ENCODE data around the gene ASCL5. TPM values are rescaled to one million over a fixed set of nuclear protein-coding genes. Genes with fewer than 3 reads are reported as not detected.
A peak's percentile ranks its signal among the peaks of the same experiment; 100 is the strongest.
"Not testable (repeated sequence)": the region's sequence is repeated elsewhere in the genome, so short reads cannot be mapped to it uniquely, and the experiment has no call there.

ASCL5 gene
- total RNA-seq, 5 donors from 2014 or later (not counting 1 experiment from before 2014, with no cell fraction given), result 0.19 to 0.49 (median 0.26) TPM; not detected in 2

DNA sequence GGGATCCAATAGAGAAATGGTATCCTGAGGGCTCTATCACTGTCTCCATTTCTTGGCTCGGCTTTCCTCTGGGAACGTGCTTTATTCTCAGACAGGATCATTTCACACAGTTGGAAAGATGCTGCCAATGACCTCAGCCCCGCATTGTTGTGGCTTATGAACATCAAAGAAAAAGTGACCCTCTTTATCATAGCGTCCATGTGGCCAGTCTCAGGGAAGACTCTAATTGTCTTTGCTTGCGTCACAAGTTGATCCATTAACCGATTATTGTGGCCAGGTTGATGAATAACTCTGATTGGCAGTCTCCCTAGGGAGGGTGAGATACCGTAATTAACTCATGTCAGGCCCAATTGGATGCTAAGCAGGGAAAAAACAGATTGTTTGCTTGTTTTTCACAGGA lies 37.7 kb upstream of the ASCL5 start:
- Histone ChIP-seq H3K4me3 (ENCODE audit: control insufficient read depth in 1 of 2, extremely low read depth in 1 of 2, low read length in 1 of 2) (no peak overlapping the region), H3K27me3 (replicated peaks in 1 of 2; ENCODE audit: control insufficient read depth in 2 of 2, extremely low read depth in 1 of 2, insufficient read depth in 2 of 2, low read length in 1 of 2) (no peaks in the 10 kb centered on the region), H3K36me3 (ENCODE audit: control insufficient read depth in 2 of 2, extremely low read depth in 1 of 2, insufficient read depth in 1 of 2, low read length in 1 of 2) (no peaks in the 10 kb centered on the region), H3K4me1 (ENCODE audit: control insufficient read depth in 1 of 2, extremely low read depth in 1 of 2, insufficient read depth in 2 of 2, low read length in 2 of 2) (no peaks in the 10 kb centered on the region), H3K27ac (ENCODE audit: low read length) (no peak overlapping the region), H3K9me3 (no peaks in the 10 kb centered on the region)
- ChIA-PET CTCF (no interaction called here), POLR2A (no interaction called here)
- no peaks in the 10 kb centered on the region for H3K9me3 Mint-ChIP-seq
- H3K4me1 Mint-ChIP-seq, result no peaks in the 10 kb centered on the region
- WGBS (ENCODE audit: insufficient coverage), result 83% methylated on average over 6 of the region's 7 CpGs
- no peaks in the 10 kb centered on the region for H3K36me3 Mint-ChIP-seq
- no peak overlapping the region for H3K4me3 Mint-ChIP-seq
- H3K27me3 Mint-ChIP-seq, result peaks cover 3 to 4% of the 10 kb centered on the region in 2 donors
- no peak overlapping the region for H3K27ac Mint-ChIP-seq
- no peak for ATAC-seq (replicated peaks in 1 of 4)
- no peak for DNase-seq

DNA sequence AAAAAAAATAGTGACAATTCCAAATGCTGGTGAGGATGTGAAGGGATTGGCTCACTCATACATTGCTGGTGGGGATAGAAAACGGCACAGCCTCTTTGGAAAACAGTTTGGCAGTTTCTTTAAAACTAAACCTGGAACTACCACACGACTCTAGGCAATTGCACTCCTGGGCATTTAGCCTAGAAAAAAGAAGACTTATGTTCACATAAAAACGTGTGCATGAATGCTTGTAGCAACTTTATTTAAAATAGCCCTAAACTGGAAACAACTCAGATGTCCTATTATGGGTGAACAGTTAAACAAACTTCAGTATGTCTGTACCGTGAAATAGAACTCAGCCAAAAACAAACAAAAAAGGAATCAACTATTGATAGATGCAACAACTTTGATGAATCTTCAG lies 36.7 kb upstream of the ASCL5 start:
- no peak overlapping the region for H3K4me3 ChIP-seq (ENCODE audit: control insufficient read depth in 1 of 2, extremely low read depth in 1 of 2, low read length in 1 of 2)
- DNase-seq (no peak), ATAC-seq (replicated peaks in 1 of 4) (no peak)
- no peak overlapping the region for H3K27ac Mint-ChIP-seq
- ChIA-PET POLR2A (no interaction called here), CTCF (no interaction called here)
- H3K9me3 ChIP-seq, result no peaks in the 10 kb centered on the region
- H3K4me1 ChIP-seq (ENCODE audit: control insufficient read depth in 1 of 2, extremely low read depth in 1 of 2, insufficient read depth in 2 of 2, low read length in 2 of 2), result no peaks in the 10 kb centered on the region
- H3K36me3 Mint-ChIP-seq, result no peaks in the 10 kb centered on the region
- peaks cover 0 to 4% of the 10 kb centered on the region in 2 experiments for H3K27me3 ChIP-seq (replicated peaks in 1 of 2; ENCODE audit: control insufficient read depth in 2 of 2, extremely low read depth in 1 of 2, insufficient read depth in 2 of 2, low read length in 1 of 2)
- peaks cover 3 to 9% of the 10 kb centered on the region in 2 donors for H3K27me3 Mint-ChIP-seq
- no peaks in the 10 kb centered on the region for H3K36me3 ChIP-seq (ENCODE audit: control insufficient read depth in 2 of 2, extremely low read depth in 1 of 2, insufficient read depth in 1 of 2, low read length in 1 of 2)
- H3K27ac ChIP-seq (ENCODE audit: low read length), result no peak overlapping the region
- H3K4me3 Mint-ChIP-seq, result no peak overlapping the region
- no peaks in the 10 kb centered on the region for H3K4me1 Mint-ChIP-seq
- 63% methylated on average over 1 of the region's 4 CpGs for WGBS (ENCODE audit: insufficient coverage)
- no peaks in the 10 kb centered on the region for H3K9me3 Mint-ChIP-seq

DNA sequence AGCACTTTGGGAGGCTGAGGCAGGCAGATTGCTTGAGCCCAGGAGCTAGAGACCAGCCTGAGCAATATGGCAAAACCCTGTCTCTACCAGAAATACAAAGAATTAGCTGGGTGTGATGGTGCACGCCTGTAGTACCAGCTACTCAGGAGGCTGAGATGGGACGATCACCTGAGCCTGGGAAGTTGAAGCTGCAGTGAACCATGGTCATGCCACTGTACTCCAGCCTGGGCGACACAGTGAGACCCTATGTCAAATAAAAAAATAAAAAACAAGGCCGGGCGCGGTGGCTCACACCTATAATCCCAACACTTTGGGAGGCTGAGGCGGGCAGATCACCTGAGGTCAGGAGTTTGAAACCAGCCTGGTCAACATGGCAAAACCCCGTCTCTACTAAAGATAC lies 36.1 kb upstream of the ASCL5 start:
- H3K4me3 Mint-ChIP-seq; DNase-seq; ATAC-seq (replicated peaks in 1 of 4); H3K27ac ChIP-seq (ENCODE audit: low read length); H3K27me3 ChIP-seq (replicated peaks in 1 of 2; ENCODE audit: control insufficient read depth in 2 of 2, extremely low read depth in 1 of 2, insufficient read depth in 2 of 2, low read length in 1 of 2); H3K9me3 ChIP-seq; H3K27ac Mint-ChIP-seq; H3K9me3 Mint-ChIP-seq; H3K4me1 ChIP-seq (ENCODE audit: control insufficient read depth in 1 of 2, extremely low read depth in 1 of 2, insufficient read depth in 2 of 2, low read length in 2 of 2); POLR2A ChIA-PET; H3K36me3 ChIP-seq (ENCODE audit: control insufficient read depth in 2 of 2, extremely low read depth in 1 of 2, insufficient read depth in 1 of 2, low read length in 1 of 2); H3K4me3 ChIP-seq (ENCODE audit: control insufficient read depth in 1 of 2, extremely low read depth in 1 of 2, low read length in 1 of 2); CTCF ChIA-PET; H3K4me1 Mint-ChIP-seq; H3K36me3 Mint-ChIP-seq; H3K27me3 Mint-ChIP-seq: not testable (repeated sequence)
- 40% methylated on average over 1 of the region's 8 CpGs for WGBS (ENCODE audit: insufficient coverage)

DNA sequence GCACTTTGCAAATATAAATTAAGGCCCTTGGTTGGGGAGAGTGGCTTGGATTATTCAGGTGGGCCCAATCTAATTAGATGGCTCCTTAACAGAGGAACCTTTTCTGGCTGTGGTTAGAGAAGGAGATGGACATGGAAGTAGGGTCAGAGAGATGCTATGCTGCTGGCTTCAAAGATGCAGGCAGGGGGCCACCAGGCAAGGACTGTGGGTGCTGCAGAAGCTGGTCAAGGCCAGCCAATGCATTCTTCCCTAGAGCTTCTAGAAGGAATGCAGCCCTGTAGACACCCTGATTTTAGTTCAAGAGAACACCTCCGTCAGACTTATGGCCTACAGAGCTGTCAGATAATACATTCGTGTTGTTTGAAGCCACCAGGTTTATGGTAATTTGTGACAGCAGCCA lies 31.0 kb upstream of the ASCL5 start:
- H3K27ac Mint-ChIP-seq, result no peak overlapping the region
- H3K4me3 Mint-ChIP-seq, result no peak overlapping the region
- Histone ChIP-seq H3K9me3 (no peaks in the 10 kb centered on the region), H3K4me3 (ENCODE audit: control insufficient read depth in 1 of 2, extremely low read depth in 1 of 2, low read length in 1 of 2) (no peak overlapping the region), H3K36me3 (ENCODE audit: control insufficient read depth in 2 of 2, extremely low read depth in 1 of 2, insufficient read depth in 1 of 2, low read length in 1 of 2) (no peaks in the 10 kb centered on the region), H3K27ac (ENCODE audit: low read length) (no peak overlapping the region), H3K27me3 (replicated peaks in 1 of 2; ENCODE audit: control insufficient read depth in 2 of 2, extremely low read depth in 1 of 2, insufficient read depth in 2 of 2, low read length in 1 of 2) (peaks cover 0 to 12% of the 10 kb centered on the region in 2 experiments), H3K4me1 (ENCODE audit: control insufficient read depth in 1 of 2, extremely low read depth in 1 of 2, insufficient read depth in 2 of 2, low read length in 2 of 2) (peaks cover 3 to 19% of the 10 kb centered on the region in 2 experiments)
- ATAC-seq (replicated peaks in 1 of 4), result no peak
- WGBS (ENCODE audit: insufficient coverage), result 85% methylated on average over 2 of the region's 2 CpGs
- H3K36me3 Mint-ChIP-seq, result no peaks in the 10 kb centered on the region
- H3K4me1 Mint-ChIP-seq, result peaks cover 15 to 16% (median 15%) of the 10 kb centered on the region in 3 donors
- H3K27me3 Mint-ChIP-seq, result peaks cover 11 to 27% of the 10 kb centered on the region in 2 donors
- no peaks in the 10 kb centered on the region for H3K9me3 Mint-ChIP-seq
- ChIA-PET CTCF (no interaction called here), POLR2A (no interaction called here)
- no peak for DNase-seq

DNA sequence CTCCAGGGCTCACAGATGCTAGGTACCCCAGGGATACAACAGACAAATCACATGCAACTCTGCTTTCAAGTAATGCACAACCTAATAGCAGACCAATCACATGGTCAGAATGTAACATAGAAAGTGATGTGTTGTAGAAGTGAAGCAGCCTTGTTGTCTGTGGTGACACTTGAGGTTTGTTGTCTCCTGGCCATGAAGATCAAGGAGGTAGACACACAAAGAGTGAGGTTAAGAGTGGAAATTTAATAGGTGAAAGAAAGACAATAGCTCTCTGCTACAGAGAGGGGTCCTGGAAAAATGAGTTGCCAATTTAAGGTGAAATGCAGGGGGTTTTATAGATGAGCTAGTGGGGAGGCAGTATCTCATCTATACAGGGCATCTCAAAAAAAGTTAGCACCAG lies 29.8 kb upstream of the ASCL5 start:
- peaks cover 16 to 23% (median 22%) of the 10 kb centered on the region in 3 donors for H3K4me1 Mint-ChIP-seq
- no peak overlapping the region for H3K4me3 Mint-ChIP-seq
- POLR2A ChIA-PET, result no interaction called here
- H3K27ac Mint-ChIP-seq, result no peak overlapping the region
- no peaks in the 10 kb centered on the region for H3K36me3 ChIP-seq (ENCODE audit: control insufficient read depth in 2 of 2, extremely low read depth in 1 of 2, insufficient read depth in 1 of 2, low read length in 1 of 2)
- peaks cover 3 to 19% of the 10 kb centered on the region in 2 experiments for H3K4me1 ChIP-seq (ENCODE audit: control insufficient read depth in 1 of 2, extremely low read depth in 1 of 2, insufficient read depth in 2 of 2, low read length in 2 of 2)
- ATAC-seq (replicated peaks in 1 of 4), result no peak
- no peak overlapping the region for H3K4me3 ChIP-seq (ENCODE audit: control insufficient read depth in 1 of 2, extremely low read depth in 1 of 2, low read length in 1 of 2)
- no peaks in the 10 kb centered on the region for H3K9me3 Mint-ChIP-seq
- peaks cover 11 to 27% of the 10 kb centered on the region in 2 donors for H3K27me3 Mint-ChIP-seq
- peaks cover 0 to 12% of the 10 kb centered on the region in 2 experiments for H3K27me3 ChIP-seq (replicated peaks in 1 of 2; ENCODE audit: control insufficient read depth in 2 of 2, extremely low read depth in 1 of 2, insufficient read depth in 2 of 2, low read length in 1 of 2)
- H3K9me3 ChIP-seq, result no peaks in the 10 kb centered on the region
- CTCF ChIA-PET, result interaction anchor here in 1 of 2 donors (2.0 kb wide), 1 partner anchor 14 kb away, joined by 5 read pairs; no protein-coding TSS in a partner anchor
- DNase-seq, result no peak
- H3K36me3 Mint-ChIP-seq, result no peaks in the 10 kb centered on the region
- H3K27ac ChIP-seq (ENCODE audit: low read length), result no peak overlapping the region

DNA sequence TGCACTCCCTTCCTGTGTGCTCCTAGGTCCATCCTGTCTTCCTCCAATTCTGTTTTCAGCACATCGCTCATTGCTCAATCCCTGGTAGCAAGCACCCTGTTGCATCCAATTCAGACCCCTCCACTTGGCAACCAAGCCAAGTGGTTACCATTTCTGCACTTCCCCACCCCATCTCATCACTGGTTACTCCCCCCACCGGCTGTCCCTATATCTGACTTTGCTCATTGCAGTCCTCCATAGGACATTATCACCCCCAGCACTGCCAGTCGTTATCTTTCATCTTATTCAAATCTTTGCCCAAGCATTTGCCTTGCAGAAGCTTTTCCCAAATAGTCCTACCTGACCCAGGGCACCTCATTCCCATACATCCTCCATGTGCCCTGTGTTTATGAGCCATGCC lies 29.4 kb upstream of the ASCL5 start:
- Mint-ChIP-seq H3K27ac (no peak overlapping the region), H3K4me1 (peaks cover 18 to 23% (median 22%) of the 10 kb centered on the region in 3 donors), H3K27me3 (peaks cover 11 to 26% of the 10 kb centered on the region in 2 donors), H3K36me3 (peaks cover 2% of the 10 kb centered on the region), H3K4me3 (no peak overlapping the region), H3K9me3 (no peaks in the 10 kb centered on the region)
- H3K27me3 ChIP-seq (replicated peaks in 1 of 2; ENCODE audit: control insufficient read depth in 2 of 2, extremely low read depth in 1 of 2, insufficient read depth in 2 of 2, low read length in 1 of 2), result peaks cover 0 to 12% of the 10 kb centered on the region in 2 experiments
- 93% methylated on average over 3 of the region's 3 CpGs for WGBS (ENCODE audit: insufficient coverage)
- ChIA-PET CTCF (interaction anchor here in 1 of 2 donors (2.0 kb wide), 1 partner anchor 15 kb away, joined by 5 read pairs; no protein-coding TSS in a partner anchor), POLR2A (no interaction called here)
- ATAC-seq (replicated peaks in 1 of 4), result no peak
- peaks cover 3 to 19% of the 10 kb centered on the region in 2 experiments for H3K4me1 ChIP-seq (ENCODE audit: control insufficient read depth in 1 of 2, extremely low read depth in 1 of 2, insufficient read depth in 2 of 2, low read length in 2 of 2)
- H3K27ac ChIP-seq (ENCODE audit: low read length), result no peak overlapping the region
- no peaks in the 10 kb centered on the region for H3K9me3 ChIP-seq
- H3K36me3 ChIP-seq (ENCODE audit: control insufficient read depth in 2 of 2, extremely low read depth in 1 of 2, insufficient read depth in 1 of 2, low read length in 1 of 2), result peaks cover 0 to 2% of the 10 kb centered on the region in 2 donors
- no peak for DNase-seq
- no peak overlapping the region for H3K4me3 ChIP-seq (ENCODE audit: control insufficient read depth in 1 of 2, extremely low read depth in 1 of 2, low read length in 1 of 2)

DNA sequence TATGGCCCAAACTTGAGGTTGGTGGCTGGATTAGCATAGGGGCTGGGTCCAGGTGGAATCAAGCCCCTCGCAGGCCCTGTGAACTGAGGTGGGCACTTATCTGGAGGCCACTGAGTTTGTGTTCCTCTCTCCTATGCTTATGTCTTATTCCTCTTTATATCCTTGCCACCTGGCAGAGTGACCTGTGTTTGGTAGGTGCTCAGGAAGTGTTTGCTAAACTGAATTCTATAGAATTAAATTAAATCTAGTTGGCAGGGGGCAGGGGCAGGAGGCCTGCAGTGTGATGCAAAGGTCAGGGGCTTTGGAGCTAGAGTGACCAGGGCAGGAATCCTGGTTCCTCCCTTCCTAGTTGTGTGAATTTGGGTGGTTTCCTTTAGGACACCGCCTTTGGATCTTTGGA lies 28.4 kb upstream of the ASCL5 start:
- Mint-ChIP-seq H3K9me3 (no peaks in the 10 kb centered on the region), H3K4me1 (peaks cover 23 to 27% (median 25%) of the 10 kb centered on the region in 3 donors), H3K27ac (no peak overlapping the region), H3K36me3 (peaks cover 10% of the 10 kb centered on the region), H3K4me3 (peak overlapping the region in 2 of 3 donors; percentile 3 to 6), H3K27me3 (peaks cover 11 to 23% of the 10 kb centered on the region in 2 donors)
- Histone ChIP-seq H3K4me1 (ENCODE audit: control insufficient read depth in 1 of 2, extremely low read depth in 1 of 2, insufficient read depth in 2 of 2, low read length in 2 of 2) (peaks cover 3 to 19% of the 10 kb centered on the region in 2 experiments), H3K27me3 (replicated peaks in 1 of 2; ENCODE audit: control insufficient read depth in 2 of 2, extremely low read depth in 1 of 2, insufficient read depth in 2 of 2, low read length in 1 of 2) (peaks cover 0 to 12% of the 10 kb centered on the region in 2 experiments), H3K4me3 (ENCODE audit: control insufficient read depth in 1 of 2, extremely low read depth in 1 of 2, low read length in 1 of 2) (no peak overlapping the region), H3K36me3 (ENCODE audit: control insufficient read depth in 2 of 2, extremely low read depth in 1 of 2, insufficient read depth in 1 of 2, low read length in 1 of 2) (peaks cover 0 to 7% of the 10 kb centered on the region in 2 donors), H3K9me3 (no peaks in the 10 kb centered on the region), H3K27ac (ENCODE audit: low read length) (no peak overlapping the region)
- no peak for DNase-seq
- POLR2A ChIA-PET, result interaction anchor here in 1 of 2 donors (0.6 kb wide), 1 partner anchor 12 kb away, joined by 3 read pairs; no protein-coding TSS in a partner anchor
- CTCF ChIA-PET, result interaction anchor here (0.6 to 2.0 kb wide), 4 partner anchors 10 to 743 kb away, joined by 3 to 5 read pairs (median 4); no protein-coding TSS in a partner anchor
- no CpG with 5 or more reads among the region's 2 CpGs for WGBS (ENCODE audit: insufficient coverage)
- ATAC-seq (replicated peaks in 1 of 4), result no peak
